Stimulated activated CD4-positive, alpha-beta T cell treated with anti-CD3 and anti-CD28 coated beads, Interleukin-1b, Interleukin-23, amount 100 ng/mL, for 4 hours (primary cell): ENCODE results near the gene PGLYRP4.
"Not testable (repeated sequence)": the region's sequence is repeated elsewhere in the genome, so short reads cannot be mapped to it uniquely, and the experiment has no call there.

Experiments used
- DNase-seq, 2 donors: peaks; one replicate each; pipeline ENCODE4 v3.0.0-alpha.2; 2020; ENCODE audit warnings: low read depth in 2 of 2

Gene PGLYRP4

DNA sequence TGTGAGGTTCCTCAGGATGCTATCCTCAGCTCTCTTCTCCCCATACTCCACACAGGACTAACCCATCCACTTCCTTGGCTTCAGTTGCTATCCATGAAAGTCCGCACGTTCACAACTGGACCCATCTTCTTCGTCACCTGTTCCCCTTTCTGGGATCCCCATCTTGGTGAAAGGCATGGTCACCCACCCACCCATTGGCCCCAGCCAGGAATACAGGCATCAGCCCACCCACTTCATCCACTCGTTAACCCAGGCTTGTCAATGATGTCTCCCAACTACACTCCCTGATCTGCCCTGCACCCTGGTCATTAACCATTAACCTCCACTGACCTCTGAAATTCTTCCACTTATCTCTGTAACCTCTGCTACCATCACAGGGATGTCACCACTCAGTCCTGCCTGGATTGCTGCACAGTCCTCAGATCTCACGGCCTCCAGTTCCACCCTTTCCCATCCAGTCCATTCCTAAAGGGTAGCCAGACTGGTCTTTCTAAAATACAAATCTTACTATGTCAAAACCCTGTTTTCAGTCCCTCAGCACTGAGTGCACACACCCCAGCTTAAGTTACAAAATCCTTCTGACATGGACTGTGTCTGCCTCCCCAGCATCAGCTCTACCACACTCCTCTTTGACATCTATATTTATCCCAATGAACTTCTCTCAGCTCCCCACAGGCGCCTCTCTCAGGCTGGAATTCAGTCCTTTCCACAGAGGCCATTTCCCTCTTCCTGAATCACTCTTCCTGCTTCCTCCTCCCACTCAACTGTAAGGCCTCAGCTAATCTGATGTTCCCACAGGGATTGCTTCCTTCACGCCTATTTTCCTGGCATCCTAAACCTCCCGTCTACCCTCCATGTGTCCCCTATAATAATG lies 10.4 kb downstream of the PGLYRP4 start:
- no peak for DNase-seq

DNA sequence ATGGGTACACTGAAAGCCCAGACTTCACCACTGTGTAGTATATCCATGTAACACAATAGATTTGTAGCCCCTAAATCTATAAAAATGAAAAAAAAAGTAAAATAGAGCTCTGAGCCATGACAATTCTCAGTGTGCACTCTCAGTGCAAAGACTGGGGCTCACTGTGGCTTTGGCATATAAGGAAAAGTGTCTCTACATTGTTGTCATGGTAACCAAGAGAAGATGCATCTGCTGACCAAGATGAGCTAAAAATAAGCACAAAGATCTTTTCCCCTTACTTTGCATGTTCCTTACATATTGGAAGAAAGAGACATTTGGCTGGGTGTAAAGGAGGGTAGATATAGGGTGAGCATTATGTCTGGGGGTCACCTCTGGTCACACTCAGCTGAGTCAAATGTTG lies 12.0 kb downstream of the PGLYRP4 start:
- DNase-seq: no peak

DNA sequence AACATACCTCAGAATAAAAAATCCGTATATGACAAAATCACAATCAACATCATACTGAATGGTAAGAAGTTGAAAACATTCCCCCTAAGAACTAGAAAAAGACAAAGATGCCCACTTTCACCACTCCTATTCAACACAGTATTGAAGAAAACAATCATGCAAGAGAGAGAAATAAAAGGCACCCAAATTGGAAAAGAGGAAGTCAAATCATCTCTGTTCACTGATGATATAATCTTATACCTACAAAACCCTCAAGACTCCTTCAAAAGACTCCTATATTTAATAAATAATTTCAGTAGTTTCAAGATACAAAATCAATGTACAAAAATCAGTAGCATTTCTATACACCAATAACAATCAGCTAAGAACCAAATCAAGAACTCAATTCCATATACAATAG lies 14.7 kb downstream of the PGLYRP4 start:
- DNase-seq: no peak

DNA sequence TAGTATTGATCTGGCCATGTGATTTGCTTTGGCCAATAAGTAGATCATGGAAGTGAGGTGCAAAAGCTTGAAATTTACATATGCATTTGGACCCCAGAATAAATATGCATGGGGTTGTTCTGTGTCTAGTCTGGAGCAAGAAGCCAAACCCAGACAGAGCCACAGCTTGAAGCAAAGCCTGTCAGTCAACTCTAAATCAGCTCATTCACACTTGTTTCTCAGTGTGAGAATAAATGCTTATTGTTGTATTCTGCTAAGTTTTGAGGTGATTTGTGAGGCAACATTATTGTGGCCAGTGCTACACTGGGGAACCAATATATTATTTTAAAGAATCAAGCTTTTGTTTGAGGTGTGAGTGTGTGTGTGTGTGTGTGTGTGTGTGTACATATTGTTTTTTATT lies 23.7 kb downstream of the PGLYRP4 start:
- DNase-seq: no peak

DNA sequence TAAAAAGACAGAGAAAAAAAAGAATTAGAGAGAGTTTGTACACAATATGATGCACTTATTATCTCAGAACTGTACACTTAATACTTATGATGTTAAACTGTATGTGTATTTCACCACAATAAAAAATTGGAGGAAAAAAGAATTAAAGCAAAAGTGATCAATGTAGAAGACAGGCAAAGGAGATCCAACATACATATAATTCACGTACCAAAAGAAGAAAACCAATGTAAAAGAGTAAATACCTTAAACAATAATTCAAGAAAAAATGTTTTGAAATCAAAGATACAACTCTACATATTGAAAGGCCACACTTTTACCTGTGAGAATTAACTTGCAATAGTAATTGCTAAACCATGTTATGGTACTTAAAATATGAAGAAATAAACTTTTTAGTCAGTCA lies 26.1 kb downstream of the PGLYRP4 start:
- no peak for DNase-seq

DNA sequence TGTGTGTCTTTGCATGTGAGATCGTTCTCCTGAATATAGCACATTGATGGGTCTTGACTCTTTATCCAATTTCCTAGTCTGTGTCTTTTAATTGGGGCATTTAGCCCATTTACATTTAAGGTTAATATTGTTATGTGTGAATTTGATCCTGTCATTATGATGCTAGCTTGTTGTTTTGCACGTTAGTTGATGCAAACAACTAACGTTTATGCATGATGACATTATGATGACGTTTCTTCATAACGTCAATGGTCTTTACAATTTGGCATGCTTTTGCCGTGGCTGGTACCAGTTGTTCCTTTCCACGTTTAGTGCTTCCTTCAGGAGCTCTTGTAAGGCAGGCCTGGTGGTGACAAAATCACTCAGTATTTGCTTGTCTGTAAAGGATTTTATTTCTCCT lies 30.5 kb downstream of the PGLYRP4 start:
- not testable (repeated sequence) for DNase-seq

DNA sequence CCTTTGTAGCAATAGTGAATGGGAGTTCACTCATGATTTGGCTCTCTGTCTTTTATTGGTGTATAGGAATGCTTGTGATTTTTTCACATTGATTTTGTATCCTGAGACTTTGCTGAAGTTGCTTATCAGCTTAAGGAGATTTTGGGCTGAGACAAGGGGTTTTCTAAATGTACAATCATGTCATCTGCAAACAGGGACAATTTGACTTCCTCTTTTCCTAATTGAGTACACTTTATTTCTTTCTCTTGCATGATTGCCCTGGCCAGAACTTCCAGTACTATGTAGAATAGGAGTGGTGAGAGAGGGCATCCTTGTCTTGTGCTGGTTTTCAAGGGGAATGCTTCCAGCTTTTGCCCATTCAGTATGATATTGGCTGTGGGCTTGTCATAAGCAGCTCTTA lies 32.6 kb downstream of the PGLYRP4 start:
- not testable (repeated sequence) for DNase-seq

DNA sequence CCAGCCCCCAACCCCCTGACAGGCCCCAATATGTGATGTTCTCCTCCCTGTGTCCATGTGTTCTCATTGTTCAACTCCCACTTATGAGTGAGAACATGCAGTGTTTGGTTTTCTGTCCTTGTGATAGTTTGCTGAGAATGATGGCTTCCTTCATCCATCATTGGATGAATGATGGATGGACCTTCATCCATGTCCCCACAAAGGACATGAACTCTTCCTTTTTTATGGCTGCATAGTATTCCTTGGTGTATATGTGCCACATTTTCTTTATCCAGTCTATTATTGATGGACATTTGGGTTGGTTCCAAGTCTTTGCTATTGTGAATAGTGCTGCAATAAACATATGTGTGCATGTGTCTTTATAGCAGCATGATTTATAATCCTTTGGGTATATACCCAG lies 34.3 kb downstream of the PGLYRP4 start:
- not testable (repeated sequence) for DNase-seq

DNA sequence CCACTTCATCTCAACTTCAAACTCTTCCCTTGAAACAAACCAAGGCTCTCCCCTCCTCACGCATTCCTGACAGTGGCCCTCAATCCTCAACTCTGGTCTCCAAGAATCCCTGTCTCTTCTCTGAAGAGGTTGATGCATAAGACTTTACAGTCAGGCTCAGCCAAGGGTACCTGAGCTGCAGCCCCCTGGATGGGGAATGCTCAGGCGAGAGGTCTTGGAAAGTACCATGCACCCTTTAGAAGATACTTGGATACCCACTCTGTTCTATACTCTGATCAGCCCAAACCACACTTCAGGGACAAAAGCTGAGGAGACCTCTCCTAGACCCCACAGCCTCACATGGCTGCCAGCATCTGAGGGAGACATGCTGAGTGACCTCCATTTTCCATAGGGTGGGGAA lies 35.4 kb downstream of the PGLYRP4 start:
- DNase-seq: no peak

DNA sequence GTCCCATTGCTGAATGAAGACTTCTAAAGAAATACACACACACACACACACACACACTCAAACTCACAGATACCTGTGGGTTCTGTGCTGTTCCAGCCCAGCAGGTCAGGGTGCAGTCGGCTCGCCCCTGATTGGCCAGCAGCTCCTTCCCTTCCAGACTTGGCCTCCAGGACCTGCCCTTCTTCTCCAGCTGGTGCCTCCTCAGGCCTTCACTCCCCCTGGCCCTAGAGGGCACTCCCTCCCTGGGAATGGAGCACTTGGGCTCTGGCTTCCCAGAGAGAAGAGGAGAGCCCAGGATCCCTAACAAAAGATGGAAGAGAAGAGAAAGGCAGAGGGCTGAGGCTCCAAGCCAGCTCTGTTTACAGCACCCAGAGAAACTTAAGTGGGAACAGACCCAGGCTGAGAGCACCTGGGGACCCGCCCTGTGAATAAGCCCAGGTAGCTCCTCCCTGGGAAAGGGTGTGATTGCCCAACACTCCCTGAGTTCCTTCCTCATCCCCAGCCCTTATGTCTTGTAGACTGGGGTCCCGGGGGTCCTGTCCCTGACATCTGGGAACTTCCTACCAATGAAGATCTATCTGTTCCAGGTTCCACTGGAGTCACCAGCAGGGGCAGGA lies 36.0 kb downstream of the PGLYRP4 start, which contains the start of gene PGLYRP3:
Gene PGLYRP3, minus strand, starts transcription at position 383 of the 617 bp plus-strand sequence. CDS start 2,287 bp downstream, outside the sequence.
- no peak for DNase-seq

DNA sequence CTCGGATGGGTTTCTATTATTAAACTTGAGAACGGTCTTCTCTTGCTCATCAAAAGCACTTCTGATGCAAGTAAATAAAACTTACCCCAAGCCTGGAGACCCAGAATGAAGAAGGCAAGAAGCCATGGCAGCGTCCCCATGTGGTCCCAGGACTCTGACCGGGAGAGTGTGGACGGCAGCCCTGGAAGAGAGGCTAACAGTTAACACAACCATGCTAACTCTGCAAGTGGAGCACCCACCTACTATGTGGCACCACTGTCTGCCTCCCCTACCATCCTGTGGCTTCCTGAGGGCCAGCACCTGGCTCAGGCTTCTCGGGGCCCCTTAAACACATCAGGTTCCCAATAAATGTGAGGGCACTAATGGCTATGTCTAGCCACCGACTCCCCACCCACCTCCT lies 38.1 kb downstream of the PGLYRP4 start:
- DNase-seq: no peak

DNA sequence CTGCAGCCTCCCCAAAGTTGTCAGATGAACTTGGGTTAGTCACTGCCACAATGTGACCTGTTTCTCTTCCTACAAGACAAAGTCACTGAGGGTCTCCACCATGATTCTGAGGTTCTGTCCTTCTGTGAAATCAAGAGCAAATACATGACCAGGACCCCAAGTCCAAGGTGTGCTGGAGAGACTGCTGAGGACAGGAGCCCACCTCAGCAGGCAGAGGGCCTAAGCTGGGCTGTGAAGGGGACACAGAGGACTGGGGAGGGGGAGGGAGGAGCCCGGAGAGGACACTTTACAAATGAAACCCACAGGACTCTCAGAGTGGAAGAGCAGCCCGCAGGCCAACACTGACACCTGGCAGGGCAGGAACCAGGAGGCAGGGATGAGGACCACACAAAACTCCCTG lies 39.2 kb downstream of the PGLYRP4 start:
- DNase-seq: no peak

DNA sequence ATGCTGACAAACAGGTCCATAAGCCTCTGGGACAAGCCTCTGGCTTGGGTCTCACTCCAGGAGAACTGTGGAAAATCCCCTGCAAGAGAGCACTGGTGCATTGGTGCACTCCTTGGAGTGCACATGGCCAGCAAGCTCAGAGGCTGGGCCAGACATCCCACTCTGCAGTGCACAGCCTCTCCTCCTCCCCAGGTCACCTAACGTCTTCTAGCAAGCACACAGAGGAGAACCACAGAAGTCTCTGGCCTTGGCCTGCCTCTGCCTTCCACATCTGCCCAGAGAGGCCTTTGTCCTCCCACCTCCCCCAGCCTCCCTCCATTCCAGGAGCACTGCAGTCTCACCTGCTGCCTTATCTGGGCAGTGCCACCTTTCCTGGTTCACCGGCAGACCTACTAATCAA lies 40.1 kb downstream of the PGLYRP4 start:
- DNase-seq: no peak

DNA sequence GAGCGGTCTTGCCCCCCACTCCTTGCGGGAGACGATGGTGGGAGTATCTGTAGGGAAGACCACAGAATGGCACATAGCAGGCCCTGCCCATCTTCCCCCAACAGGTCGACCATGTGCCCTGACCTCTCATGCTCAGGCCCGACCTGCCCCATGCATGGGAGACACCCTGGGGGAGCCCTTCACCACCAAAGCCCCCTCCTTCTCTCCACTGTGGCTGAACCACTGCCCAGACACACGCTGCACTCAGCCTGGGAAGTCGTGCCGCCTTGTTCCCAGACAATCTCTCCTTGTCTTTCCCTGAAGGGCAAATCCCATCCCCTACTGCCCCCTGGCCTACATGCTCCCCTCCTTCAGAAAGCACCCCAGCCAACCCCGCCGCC lies 41.4 kb downstream of the PGLYRP4 start:
- no peak for DNase-seq

DNA sequence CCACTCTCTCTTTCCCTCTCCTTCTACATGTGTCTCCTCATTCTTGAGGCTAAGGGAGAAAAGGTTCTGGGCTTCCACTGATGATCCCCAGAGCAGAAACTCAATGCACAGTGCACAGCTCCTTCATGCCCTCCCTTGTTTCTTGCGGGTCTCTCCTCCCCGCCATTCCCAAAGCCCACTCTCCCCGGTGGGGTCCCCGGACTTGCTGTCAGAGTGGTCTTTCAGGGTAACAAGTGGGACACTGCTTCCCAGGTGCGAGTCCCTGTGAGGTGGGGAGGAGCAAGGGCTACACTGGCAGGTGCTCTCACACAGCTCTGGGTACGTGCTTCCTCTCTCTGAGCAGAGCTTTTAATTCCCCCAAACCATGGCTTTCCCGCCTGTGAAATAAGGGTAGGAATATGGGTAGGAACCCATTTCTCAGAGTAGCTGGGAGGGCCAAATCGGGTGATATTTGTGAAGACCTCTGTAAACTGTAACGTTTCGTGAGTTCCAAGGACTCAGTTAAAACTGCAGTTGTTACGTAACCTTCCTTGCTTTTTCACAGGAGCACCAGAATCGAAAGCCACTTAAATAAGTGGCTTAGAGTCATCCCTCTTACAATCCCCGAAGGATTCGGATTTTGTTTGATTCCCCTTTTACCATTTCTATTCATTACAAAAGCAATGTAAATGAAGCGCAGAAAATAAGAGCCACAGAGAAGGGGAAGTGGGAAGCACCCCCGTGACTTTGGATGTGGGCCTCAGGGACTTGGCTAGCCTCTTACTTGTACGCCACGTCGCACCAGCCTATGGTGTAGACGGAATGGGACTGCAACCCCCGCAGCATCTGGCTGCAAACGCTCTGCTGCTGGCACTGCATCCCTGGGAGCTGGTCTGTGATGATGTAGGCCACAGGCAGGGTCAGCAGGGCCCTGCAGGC lies 42.1 kb downstream of the PGLYRP4 start:
- DNase-seq: no peak

DNA sequence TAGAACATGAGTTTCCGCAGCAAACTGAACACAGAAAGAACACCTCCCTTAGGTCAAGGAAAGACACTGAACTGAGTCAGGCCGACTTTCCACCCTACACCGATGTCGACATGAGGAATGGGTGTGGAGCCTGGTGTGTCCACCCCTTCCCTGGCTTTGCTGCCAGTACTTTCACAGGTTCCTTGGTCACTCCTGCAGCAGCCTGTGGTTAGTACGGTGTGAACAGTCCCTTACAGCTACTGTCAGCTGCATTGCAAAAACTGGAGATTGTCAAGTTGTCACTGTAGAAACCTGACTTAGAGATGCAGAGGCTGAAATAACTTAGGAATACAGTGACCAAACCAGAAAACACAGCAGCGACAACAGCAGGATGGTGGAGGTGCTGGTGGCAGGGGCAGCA lies 43.0 kb downstream of the PGLYRP4 start:
- no peak for DNase-seq

DNA sequence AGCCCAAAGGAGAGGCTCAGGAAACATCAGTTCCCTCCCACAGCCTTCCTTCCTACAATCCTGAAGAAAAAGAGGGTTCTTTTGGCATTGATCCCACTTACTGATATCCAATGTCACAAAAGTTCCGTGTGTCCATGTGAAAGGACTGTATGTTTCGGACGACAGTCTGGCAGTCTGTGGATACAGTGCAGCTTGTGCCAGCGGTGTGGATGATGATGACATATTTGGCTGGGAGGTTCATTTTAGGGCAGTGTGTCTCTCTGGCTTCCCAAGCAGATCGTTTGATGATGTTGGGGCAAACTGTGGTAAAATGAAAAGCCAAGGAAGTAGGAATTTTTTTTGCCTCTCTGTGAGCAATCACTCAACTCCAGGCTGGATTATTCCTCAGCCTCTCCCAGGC lies 46.3 kb downstream of the PGLYRP4 start:
- DNase-seq: no peak

DNA sequence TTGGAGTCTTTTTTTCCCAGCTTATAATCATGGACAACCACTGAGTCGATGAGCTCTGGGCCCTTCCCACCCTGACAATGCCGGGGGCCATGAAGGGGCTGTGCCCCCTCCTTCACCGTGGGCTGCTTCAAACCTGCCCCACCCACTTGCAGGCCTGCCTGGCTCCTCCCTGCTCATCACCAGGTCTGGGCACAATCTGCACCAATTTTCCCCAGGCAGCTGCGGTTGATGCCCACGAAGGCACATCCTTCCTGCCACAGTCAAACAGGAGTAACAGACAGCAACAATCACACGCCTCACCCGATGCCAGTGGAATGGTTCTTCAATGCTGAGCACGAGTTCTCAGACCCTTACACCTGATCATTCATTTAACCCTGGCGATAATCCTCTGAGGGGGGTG lies 54.8 kb downstream of the PGLYRP4 start:
- DNase-seq: no peak

DNA sequence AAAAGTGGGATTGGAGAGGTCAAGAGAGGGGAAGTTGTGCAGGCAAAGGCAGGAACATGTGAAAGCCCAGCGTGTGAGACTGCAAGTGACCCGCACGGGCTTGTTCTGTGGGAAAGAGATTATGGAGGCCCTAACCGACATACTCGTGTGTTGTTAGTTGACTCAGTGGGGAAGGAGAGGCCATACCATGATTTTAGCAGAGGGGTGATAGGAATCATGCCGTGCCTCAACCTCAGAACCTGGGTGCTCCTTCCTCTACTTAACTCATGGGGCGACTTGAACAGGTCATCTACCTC lies 55.2 kb downstream of the PGLYRP4 start:
- DNase-seq: no peak

DNA sequence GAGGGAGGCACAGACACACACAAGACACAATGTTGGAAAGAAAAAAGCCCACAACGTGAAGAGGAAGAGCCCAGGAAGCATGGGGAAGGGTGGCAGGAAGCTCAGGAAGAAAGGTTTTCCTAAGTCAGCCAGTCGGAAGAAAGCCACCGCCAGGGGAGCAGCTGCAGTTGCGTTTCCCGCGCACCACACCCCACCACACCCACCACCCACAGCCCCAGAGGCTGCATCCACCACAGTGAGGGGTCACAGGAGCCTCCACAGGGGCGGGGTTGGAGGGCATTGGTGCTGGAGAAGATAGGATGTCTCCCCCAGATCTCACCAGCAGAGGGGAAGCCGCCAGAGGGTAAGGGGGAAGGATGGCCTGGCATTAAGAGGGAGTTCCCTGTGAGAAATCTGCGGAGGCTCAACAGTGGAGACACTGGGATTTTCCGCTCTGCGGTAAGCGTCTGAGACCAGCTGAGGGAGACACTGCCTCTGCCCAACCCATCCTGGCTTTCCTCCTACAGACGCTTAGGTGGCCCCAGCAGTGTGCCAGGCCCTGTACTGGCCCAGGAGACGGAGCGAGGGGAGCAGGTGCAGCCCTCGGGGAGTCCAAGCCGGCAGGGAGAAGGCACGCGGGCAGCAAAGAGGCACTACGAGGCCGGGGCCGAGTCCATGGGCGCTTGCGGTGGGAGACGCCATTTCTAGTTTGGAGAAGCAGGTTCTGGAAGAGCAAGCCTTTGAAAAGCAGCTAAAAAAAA lies 55.7 kb downstream of the PGLYRP4 start:
- no peak for DNase-seq

DNA sequence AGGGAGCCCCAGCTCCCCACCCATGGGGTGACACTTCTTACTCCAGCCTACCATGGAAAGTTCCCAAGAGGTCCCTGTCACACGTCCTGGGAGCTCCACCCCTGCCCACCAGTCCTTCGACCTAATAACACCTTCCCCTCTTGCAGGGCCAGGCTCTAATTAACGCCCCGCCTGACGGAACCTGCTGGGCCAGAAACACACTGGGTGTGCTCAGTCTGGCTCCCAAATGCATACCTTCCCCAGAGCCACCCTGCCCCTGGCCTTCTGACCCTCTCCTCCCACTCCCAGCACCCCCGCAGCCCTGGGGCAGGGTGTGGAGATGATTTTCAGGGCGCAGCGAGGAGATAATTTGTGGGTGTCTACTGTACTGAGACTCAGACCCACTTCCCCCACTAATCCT lies 56.5 kb downstream of the PGLYRP4 start:
- no peak for DNase-seq

DNA sequence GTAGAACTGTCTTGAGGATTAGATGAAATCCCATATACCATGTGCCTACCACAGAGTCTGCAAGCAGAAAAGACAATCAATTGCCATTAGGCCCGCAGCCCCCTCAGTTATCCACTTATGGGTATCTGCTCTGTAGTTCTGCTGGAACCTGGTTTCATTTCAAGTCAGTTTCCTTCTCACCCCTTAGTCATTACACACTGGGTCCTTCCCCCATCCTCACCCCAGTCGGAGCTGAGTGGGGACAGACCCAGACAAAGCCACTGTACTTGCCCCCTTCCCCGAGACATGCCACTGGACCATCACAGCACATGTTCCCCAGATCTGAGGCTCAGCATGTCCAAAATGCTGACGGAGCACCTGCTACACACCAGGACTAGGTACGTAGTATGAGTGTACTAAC lies 57.1 kb downstream of the PGLYRP4 start:
- DNase-seq: no peak
